NCI-H748 treated with DMSO at 0.1 percent for 48 hours (cell line): ENCODE data around the gene GDF7.

Experiments used
- DNase-seq: peaks from one replicate; lab custom pipeline; 2025; lab: John Stamatoyannopoulos, UW

The GDF7 gene

GRCh38 chr2:20674309-20674965 lies 7.5 kb downstream of the GDF7 start:
- DNase-seq, result no peak

- no peak for DNase-seq
Observed at GRCh38 chr2:20674974-20675679, 8.2 kb downstream of the GDF7 start.

GRCh38 chr2:20675701-20676352 lies 8.9 kb downstream of the GDF7 start:
- no peak for DNase-seq

GRCh38 chr2:20676353-20677215 lies 9.6 kb downstream of the GDF7 start:
- DNase-seq, result no peak

- DNase-seq, result no peak
Observed at GRCh38 chr2:20677301-20678085, 10.5 kb downstream of the GDF7 start.

GRCh38 chr2:20678086-20678395 lies 11.1 kb downstream of the GDF7 start:
- no peak for DNase-seq

- DNase-seq, result no peak
Observed at GRCh38 chr2:20678780-20679179, 11.8 kb downstream of the GDF7 start.

- no peak for DNase-seq
Observed at GRCh38 chr2:20680744-20681375, 13.9 kb downstream of the GDF7 start.

GRCh38 chr2:20682167-20682920 lies 15.4 kb downstream of the GDF7 start:
- DNase-seq, result no peak

- no peak for DNase-seq
Observed at GRCh38 chr2:20684581-20685063, 17.7 kb downstream of the GDF7 start.

GRCh38 chr2:20687260-20687832 lies 20.4 kb downstream of the GDF7 start:
- no peak for DNase-seq

- no peak for DNase-seq
Observed at GRCh38 chr2:20689428-20690264, 22.7 kb downstream of the GDF7 start.

- DNase-seq, result no peak
Observed at GRCh38 chr2:20691076-20691734, 24.3 kb downstream of the GDF7 start.

- DNase-seq, result no peak
Observed at GRCh38 chr2:20692081-20692480, 25.1 kb downstream of the GDF7 start.

GRCh38 chr2:20693317-20693716 lies 26.4 kb downstream of the GDF7 start:
- DNase-seq, result no peak

- no peak for DNase-seq
Observed at GRCh38 chr2:20696366-20696765, 29.4 kb downstream of the GDF7 start.

GRCh38 chr2:20697322-20697934 lies 30.5 kb downstream of the GDF7 start:
- no peak for DNase-seq
